HEK293T (cell line): Measurements from ENCODE around the gene RAD51B.

Experiments used
- CTCF ChIA-PET: fragments of 350-600 bp; formaldehyde crosslinking; extraction: SDS; loops from one replicate; lab custom pipeline; 2021; ENCODE audit warnings: antibody characterized with exemption, inconsistent platforms; lab: Yijun Ruan, JAX
- POLR2A ChIA-PET: fragments of 350-600 bp; formaldehyde crosslinking; extraction: SDS; loops from one replicate; lab custom pipeline; 2020; ENCODE audit warnings: antibody characterized with exemption, inconsistent platforms; lab: Yijun Ruan, JAX
- DNase-seq: peaks from one replicate; pipeline ENCODE4 v3.0.0; 2012; ENCODE audit warnings: mixed read lengths; ENCODE audit errors: extremely low spot score
- ARNT ChIP-seq: fragments of 450-650 bp; IDR thresholded peaks from 2 replicates; pipeline ENCODE4 v1.6.1; 2017; ENCODE audit warnings: mild to moderate bottlenecking
- BHLHE40 ChIP-seq: fragments of 450-650 bp; IDR thresholded peaks from 2 replicates; pipeline ENCODE4 v1.6.1; 2016; ENCODE audit warnings: mild to moderate bottlenecking, moderate library complexity, borderline replicate concordance
- CTBP1 ChIP-seq: fragments of 450-650 bp; IDR thresholded peaks from 2 replicates; pipeline ENCODE4 v1.6.1; 2016; ENCODE audit warnings: borderline replicate concordance
- ELF4 ChIP-seq: fragments of 450-650 bp; IDR thresholded peaks from 2 replicates; pipeline ENCODE4 v1.6.1; 2017; ENCODE audit warnings: antibody characterized with exemption
- FOXA1 ChIP-seq: fragments of 450-650 bp; IDR thresholded peaks from 2 replicates; pipeline ENCODE4 v1.6.1; 2016; ENCODE audit warnings: mild to moderate bottlenecking
- FOXK2 ChIP-seq: fragments of 450-650 bp; IDR thresholded peaks from 2 replicates; pipeline ENCODE4 v1.6.1; 2016; ENCODE audit warnings: mild to moderate bottlenecking
- FOXM1 ChIP-seq: fragments of 450-650 bp; IDR thresholded peaks from 2 replicates; pipeline ENCODE4 v1.6.1; 2017; ENCODE audit warnings: mild to moderate bottlenecking, borderline replicate concordance
- HDGF ChIP-seq: fragments of 450-650 bp; IDR thresholded peaks from 2 replicates; pipeline ENCODE4 v1.6.1; 2017; ENCODE audit warnings: antibody characterized with exemption, borderline replicate concordance
- L3MBTL2 ChIP-seq: fragments of 450-650 bp; conservative IDR thresholded peaks from 2 replicates; pipeline ENCODE4 v1.6.1; 2016; ENCODE audit warnings: mild to moderate bottlenecking
- LEF1 ChIP-seq: fragments of 450-650 bp; IDR thresholded peaks from 2 replicates; pipeline ENCODE4 v1.6.1; 2017; ENCODE audit warnings: mild to moderate bottlenecking, borderline replicate concordance
- NFRKB ChIP-seq: fragments of 450-650 bp; IDR thresholded peaks from 2 replicates; pipeline ENCODE4 v1.6.1; 2016; ENCODE audit warnings: mild to moderate bottlenecking, moderate library complexity
- SP1 ChIP-seq: fragments of 450-650 bp; IDR thresholded peaks from 2 replicates; pipeline ENCODE4 v1.6.1; 2017
- SUZ12 ChIP-seq: fragments of 450-650 bp; IDR thresholded peaks from 2 replicates; pipeline ENCODE4 v1.6.1; 2016; ENCODE audit warnings: mild to moderate bottlenecking
- TARDBP ChIP-seq: fragments of 450-650 bp; IDR thresholded peaks from 2 replicates; pipeline ENCODE4 v1.6.1; 2016
- ZNF384 ChIP-seq: fragments of 450-650 bp; IDR thresholded peaks from 2 replicates; pipeline ENCODE4 v1.6.1; 2016
- TF ChIP-seq, protein P1 (sequence below): fragments of 450-650 bp; IDR thresholded peaks from 2 replicates; pipeline ENCODE4 v1.6.1; 2016

The RAD51B gene

GRCh38 chr14:68749487-68750475 is 930.2 kb downstream of the RAD51B start:
- CTCF ChIA-PET, result no interaction called here
- POLR2A ChIA-PET, result interaction anchor here (1.2 kb wide), 1 partner anchor 43 kb away, joined by 4 read pairs; the partner anchor contains the start of gene ZFP36L1
- no peak for DNase-seq
- no peak for TF ChIP-seq LEF1
- TF ChIP-seq L3MBTL2, result no peak
- TF ChIP-seq CTBP1, result no peak
- no peak for TF ChIP-seq ARNT
- no peak for TF ChIP-seq SUZ12
- TF ChIP-seq SP1, result no peak
- no peak for TF ChIP-seq FOXM1
- no peak for TF ChIP-seq FOXA1
- no peak for TF ChIP-seq ELF4

- CTCF ChIA-PET, result no interaction called here
- no peak for DNase-seq
- TF ChIP-seq ZNF384, result no peak
- TF ChIP-seq HDGF, result no peak
- no peak for TF ChIP-seq FOXA1
- TF ChIP-seq FOXM1, result no peak
- no peak for TF ChIP-seq SP1
- no peak for TF ChIP-seq ELF4
- TF ChIP-seq SUZ12, result no peak
- no peak for TF ChIP-seq NFRKB
- no peak for TF ChIP-seq ARNT
- TF ChIP-seq L3MBTL2, result no peak
- no peak for TF ChIP-seq CTBP1
- no peak for TF ChIP-seq FOXK2
- no peak for TF ChIP-seq LEF1
- TF ChIP-seq TARDBP, result no peak
- TF ChIP-seq, protein P1, sequence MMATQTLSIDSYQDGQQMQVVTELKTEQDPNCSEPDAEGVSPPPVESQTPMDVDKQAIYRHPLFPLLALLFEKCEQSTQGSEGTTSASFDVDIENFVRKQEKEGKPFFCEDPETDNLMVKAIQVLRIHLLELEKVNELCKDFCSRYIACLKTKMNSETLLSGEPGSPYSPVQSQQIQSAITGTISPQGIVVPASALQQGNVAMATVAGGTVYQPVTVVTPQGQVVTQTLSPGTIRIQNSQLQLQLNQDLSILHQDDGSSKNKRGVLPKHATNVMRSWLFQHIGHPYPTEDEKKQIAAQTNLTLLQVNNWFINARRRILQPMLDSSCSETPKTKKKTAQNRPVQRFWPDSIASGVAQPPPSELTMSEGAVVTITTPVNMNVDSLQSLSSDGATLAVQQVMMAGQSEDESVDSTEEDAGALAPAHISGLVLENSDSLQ, result no peak
- TF ChIP-seq BHLHE40, result no peak
- POLR2A ChIA-PET, result no interaction called here
Measured at GRCh38 chr14:68752271-68753006, 932.9 kb downstream of the RAD51B start.

- ChIA-PET CTCF (no interaction called here), POLR2A (interaction anchor here (1.3 kb wide), 1 partner anchor 40 kb away, joined by 3 read pairs; the partner anchor contains the start of gene ZFP36L1)
- TF ChIP-seq, protein P1, result no peak
- DNase-seq, result no peak
Measured at GRCh38 chr14:68753690-68754089, 934.1 kb downstream of the RAD51B start.

DNA sequence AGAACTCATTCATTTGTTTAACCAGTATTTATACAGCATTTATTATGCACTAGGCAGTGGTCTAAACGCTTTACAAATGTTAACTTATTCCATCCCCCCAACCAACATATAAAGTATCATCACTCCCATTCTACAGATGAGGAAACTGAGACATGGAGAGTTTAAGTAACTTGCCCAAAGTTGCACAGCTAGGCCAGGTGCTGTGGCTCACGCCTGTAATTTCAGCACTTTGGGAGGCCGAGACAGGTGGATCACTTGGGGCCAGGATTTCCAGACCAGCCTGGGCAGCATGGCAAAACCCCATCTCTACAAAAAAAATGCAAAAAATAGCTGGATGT is 935.4 kb downstream of the RAD51B start:
- no peak for DNase-seq
- ChIA-PET CTCF (no interaction called here), POLR2A (no interaction called here)
- TF ChIP-seq FOXK2 (no peak), ZNF384 (no peak), CTBP1 (no peak), ARNT (no peak), BHLHE40 (no peak), NFRKB (no peak), SUZ12 (no peak), TARDBP (no peak), HDGF (no peak), FOXM1 (no peak), SP1 (no peak), ELF4 (no peak), LEF1 (no peak), L3MBTL2 (no peak), FOXA1 (no peak)
- TF ChIP-seq, protein P1, result no peak

DNA sequence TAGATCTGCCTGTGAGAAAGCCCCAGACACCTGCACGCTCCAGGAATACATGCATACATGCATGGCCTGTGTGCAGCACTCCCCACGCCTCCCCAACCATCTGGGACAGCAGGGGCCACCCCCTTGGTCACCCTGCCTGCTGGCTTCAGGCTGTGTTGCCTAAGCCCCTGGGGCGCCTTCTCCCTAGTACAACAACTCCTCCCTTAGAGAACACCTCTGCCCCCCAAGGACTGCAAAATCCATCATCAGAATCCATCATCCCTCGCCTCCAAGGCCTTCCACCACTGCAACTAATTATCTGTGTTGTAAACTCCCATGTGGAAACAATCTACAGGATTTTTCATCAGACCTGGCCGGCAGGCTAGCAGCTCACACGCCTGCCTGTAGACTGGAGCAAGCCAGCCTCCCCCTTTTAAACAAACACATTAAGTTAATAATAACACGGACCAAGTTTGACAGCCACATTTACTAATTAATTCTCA is 936.5 kb downstream of the RAD51B start:
- POLR2A ChIA-PET, result no interaction called here
- no peak for TF ChIP-seq L3MBTL2
- no peak for TF ChIP-seq ARNT
- TF ChIP-seq SUZ12, result no peak
- no peak for TF ChIP-seq FOXK2
- no peak for TF ChIP-seq TARDBP
- no peak for TF ChIP-seq FOXA1
- TF ChIP-seq ELF4, result no peak
- no peak for TF ChIP-seq LEF1
- TF ChIP-seq NFRKB, result no peak
- TF ChIP-seq BHLHE40, result no peak
- no peak for TF ChIP-seq HDGF
- TF ChIP-seq, protein P1, result no peak
- no peak for TF ChIP-seq ZNF384
- no peak for TF ChIP-seq SP1

More for the DNA sequence above, 936.5 kb downstream of the RAD51B start:
- no peak for DNase-seq
- CTCF ChIA-PET, result no interaction called here
